H4 (cell line): ENCODE data around the gene RANBP3L. TPM values are rescaled to one million over a fixed set of nuclear protein-coding genes. Genes with fewer than 3 reads are reported as not detected.

Source experiments
- DNase-seq: peaks from one replicate; pipeline ENCODE4 v3.0.0-alpha.2; 2015; ENCODE audit warnings: low spot score
- total RNA-seq: library from RNA; depleted of rRNA; stranded (reverse); fragments of >200 nt; shearing (Covaris generic); gene quantifications from 2 replicates; pipeline ENCODE4 v1.2.3, GENCODE V29; 2014

The RANBP3L gene
- total RNA-seq, 1 experiment from 2014 or later: 1.6 TPM

GRCh38 chr5:36243653-36244052 is 58.0 kb downstream of the RANBP3L start:
- no peak for DNase-seq

DNA sequence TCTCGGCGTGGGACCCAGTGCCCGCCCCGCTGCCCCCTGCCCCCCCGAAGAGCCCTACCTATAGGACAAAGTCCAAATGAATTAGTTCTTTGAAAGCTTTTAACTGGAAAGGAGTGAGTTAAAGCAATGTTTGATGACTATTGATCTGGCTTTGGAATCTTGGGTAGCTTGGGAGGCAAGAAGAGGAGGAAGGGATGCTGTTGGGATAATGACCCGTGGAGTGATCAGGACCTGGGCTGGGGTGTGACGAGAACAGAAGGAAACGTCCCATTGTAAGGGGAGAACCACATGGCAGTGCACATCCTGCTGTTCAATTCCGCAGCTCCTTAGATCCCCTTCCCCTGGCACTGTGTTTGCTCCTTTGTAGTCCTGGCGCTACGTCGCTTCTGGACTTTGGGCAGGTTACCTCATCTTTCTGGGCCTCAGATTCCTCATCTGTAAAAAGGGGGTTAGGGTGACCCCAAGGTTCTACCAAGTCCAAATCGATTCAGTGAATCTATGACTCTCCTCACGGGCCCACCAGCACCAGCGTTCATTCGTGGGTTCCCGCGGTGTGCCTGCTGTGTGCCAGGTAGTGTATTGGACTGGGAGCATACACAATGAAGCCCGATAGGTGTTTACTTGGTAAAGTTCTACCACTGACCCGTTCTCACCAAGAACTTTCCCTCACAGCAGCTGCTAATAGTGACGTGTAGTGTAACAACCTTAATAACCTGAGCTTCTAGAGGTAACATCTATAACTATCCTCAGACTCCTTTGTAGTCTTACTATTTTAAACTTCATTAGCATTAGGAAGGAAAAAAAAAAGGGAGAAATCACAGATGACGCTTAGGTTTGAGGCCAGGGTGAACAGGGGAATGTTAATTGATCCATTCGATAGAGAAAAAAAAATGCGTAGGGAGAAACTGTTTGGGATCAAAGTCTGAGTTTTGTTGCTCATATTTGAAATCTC is 58.9 kb downstream of the RANBP3L start:
- no peak for DNase-seq

DNA sequence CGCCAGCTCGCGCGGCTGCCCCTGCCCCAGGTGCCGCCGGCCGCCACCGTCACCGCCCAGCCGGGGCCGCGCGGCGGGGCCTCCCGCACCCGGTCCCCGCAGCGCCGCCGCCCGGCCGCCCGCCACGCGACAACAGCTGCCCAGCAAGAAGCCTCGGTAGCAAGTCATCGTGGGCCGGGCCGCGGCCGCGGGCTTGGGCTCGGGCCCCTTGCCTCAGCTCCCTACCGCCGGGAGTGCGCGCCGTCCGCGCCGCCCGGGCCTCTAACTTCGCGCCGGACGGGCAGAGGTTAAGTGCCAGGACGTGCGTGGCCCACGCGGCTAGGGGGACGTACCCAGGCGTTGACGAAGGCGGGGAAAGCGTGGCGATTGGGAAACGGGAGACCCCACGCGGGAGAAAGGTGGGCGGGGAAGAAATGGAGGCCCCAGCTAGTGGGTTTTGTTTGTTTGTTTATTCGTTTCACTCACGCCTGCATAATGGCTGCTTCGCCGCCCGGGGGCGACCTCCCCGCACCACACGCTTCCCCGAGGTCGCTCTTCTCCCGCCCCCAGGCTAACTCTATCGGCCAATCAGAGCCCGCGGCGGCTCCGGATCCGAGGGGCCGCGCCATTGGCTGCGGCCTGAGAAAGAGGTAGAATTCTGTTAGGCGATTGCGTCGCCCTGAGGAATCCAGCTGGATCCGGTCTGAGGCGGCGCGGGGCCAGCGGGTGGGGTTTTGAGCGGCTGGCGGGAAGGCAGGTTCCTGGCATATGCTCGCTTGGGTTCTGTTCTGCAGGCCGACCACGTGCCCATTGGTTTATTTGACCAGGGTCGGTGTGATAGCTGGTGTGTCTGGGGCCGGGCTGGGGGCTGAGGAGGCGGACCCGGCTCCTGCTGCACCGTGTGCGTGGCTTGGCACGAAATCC is 59.8 kb downstream of the RANBP3L start, which contains the start of gene NADK2:
Gene NADK2, minus strand, starts transcription at position 295 of the 903 bp plus-strand sequence. Its CDS starts 127 bp downstream, at position 168.
- peak; percentile 96 for DNase-seq

DNA sequence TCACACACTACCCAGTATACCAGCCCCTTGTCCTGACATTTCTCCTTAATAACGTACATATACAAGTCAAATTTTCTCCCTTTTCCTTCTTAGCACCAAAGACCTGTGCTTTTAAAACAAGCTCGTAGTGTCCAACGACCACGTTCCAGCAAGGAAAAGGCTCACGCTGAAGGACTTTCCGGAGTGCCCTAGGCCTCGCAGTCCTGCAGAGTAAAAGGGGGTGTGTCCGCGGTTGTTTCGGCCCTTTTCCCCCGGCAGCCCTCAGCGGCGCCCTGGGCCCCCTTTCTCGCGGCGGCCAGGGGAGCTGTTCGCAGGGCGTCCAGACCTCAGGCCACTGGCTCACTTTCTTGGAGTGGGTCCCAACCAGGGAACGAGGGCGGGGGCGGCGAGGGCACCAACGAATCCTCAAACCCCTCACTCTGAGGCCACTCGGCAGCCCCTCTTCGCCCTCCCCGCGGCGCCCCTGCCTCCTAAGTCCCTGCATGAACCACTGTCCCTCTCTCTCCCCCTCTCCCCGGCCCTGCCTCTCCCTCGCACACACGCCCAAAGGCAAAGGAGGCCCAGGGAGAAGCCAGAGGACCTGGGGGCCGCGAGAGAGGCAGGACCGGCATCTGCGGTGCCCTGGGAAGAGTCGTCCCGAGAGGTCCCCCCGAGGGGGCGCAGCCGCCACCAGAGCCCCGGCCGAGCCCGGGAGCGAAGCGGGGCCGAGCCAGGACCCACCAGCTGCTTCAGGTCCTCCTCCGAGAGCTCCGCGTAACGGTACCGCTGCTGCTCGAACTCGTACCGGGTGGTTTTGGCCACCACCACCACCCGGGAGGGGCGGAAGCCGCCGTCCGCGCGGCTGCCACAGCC is 60.7 kb downstream of the RANBP3L start:
- DNase-seq: peak; percentile 48

DNA sequence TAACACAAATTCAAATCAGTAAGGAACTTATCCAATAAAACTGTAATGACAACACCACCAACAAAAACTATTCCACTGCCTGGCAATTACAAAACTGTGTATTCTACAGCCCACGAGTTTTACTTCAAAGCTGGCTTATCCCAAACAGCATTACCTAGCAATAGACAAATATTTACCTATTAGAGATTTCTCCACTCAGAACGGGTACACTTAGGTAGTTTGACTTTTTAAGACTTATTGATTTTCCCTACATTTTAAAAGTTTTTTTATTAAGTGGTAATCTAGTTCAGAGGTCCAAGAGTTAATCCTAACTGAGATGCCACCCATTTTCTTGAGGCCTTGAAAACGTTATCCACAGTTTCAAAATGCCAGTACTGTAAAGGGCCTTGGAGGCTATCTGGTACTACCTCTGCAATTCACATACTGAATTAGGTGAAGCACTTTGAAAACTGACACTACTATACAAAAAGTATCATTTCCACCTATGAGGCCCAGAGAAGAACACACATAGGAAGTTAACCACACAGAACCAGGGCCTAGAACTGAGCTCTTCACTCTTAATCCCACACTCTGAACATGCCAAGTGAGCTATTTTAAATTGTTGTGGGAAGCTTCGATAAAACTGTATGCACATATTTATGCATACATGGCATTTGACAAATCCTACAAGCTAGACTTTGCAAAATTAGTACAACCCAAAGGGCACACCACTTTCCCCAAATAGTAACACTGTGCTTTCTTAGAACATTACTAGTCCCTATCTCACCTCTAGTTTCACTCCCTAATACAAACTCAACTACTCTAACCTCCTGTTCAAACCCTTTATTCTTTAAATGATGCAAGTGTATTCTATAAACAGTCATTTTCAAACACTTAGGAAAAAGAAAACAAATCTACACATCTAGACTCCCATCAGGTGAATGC is 62.1 kb downstream of the RANBP3L start:
- no peak for DNase-seq

DNA sequence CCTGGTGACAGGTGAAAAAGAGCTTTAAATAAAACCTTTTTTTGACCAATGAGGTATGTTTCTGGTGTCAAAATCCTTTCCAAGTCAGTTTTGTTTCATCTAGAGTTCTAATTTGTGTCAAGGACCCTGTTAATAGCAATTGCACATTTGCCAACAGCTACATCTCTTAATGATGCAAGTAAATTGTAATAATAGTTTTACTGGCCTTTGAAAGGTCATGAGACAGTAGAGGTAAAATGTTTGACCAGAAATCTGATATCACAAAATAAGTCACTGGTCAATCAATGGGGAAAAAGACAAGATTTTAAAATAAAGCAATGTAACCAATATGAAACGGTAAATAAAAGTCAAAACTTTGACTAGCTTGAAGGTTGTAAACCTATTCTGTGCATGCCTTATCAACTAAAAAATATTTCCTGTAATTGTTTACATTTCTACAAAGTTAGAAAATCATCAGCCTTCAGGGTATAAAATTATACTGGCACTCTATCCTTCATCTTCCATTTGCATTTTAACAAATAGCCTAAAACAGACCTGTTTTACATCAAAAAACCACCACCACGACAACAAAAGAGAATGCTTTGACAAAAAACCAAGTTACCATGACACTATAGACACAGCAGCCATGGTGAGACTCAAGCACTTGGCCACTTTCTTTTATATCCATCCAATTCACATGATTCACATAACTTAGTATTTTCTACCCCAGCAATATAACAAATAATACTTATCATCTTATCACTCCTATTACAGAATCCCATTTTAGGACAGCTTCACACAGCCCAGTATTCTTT is 63.0 kb downstream of the RANBP3L start:
- DNase-seq: no peak

DNA sequence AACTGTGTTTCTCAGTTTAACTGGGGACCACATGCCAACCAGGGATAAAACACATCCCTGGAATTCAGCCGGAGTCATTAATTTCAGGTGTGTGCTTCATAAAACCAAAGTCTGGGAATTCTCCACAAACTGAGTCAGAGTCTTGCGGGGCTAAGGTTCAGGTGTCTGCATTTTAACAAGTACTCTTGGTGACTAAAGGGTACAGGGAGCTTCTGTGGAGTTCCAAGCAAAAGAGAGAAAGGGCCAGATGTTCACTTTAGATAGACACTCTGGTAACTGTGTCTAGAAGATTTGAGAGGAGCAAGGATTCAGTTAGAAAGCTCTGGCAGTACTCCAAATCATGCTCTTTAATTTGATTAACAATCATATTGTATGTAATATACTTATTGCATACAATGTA is 64.0 kb downstream of the RANBP3L start:
- DNase-seq: no peak

DNA sequence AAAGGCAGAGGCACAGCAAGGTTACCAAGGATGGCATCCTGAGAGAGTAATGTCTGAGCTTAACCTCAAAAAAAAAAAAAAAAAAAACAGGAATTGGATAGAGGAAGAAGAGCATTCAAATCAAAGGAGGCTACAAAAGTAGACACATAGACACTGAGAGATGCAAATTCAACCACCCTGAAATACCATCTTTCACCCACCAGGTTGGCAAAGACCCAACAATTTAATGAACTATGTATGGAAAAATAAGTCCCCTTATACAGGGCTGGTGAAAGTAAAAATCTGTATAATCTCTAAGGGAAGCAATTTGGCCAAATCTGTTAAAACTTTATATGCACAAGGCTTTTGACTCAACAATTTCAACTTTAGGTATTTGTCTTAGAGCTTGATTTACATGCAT is 64.9 kb downstream of the RANBP3L start:
- no peak for DNase-seq

DNA sequence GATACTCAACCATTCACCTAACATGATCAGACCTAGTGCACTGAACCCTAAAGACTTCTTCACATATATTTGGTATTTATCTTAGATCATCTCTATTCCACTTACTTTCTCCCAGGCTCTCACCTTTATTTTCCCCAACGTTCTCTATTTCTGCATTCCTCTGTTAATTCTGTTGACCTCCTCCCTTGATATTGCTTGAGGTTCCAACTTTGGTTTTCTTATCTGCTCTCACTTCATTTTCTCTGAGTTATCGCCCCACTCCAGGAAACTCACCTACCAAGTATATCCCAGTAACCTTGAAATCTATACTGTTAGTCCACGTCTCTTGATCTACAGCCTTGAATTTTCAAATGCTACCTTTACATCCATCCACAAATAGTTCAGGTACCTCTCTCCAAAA is 69.2 kb downstream of the RANBP3L start:
- DNase-seq: no peak

DNA sequence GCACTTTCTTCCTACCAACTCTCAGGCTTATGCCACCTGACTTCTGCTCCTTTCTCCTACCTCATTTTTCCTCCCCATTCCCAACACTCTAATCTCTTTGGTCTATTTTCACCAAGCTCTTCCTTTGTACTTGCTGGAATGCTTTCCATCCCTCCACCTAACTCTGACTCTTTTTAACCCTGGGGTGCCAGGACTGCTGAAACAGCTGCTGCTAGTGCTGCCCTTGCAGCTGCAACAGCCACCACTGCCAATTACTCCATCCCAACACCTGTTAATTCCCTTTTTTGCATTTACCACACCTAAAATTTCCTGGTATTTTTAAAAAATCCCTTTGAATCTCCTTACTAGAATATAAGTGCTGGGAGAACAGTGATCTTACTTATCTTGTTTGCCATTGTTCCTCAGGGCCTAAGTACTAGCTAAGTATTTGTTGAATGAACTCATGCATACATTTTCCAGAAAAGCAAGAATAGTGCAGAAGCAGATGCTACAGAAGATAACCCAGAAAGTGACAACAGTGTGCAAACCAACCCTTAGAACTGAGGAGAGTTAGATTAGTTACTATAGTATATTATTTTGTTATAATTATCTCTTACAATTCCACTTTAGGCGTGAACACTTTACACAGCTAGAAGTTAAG is 71.4 kb downstream of the RANBP3L start:
- DNase-seq: no peak

DNA sequence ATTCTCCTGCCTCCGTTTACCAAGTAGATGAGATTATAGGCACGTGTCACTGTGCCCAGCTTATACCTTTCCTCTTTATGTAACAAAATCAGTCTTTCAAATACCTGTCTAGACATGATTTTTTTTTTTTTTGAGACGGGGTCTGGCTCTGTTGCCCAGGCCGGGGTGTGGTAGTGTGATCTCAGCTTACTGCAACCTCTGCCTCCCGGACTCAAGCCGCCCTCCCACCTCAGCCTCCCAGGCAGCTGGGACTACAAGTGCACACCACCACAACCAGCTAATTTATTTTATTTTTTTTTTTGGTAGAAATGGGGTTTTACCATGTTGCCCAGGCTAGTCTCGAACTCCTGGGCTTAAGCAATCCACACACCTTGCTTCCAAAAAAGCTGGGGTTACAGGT is 73.2 kb downstream of the RANBP3L start:
- DNase-seq: no peak

GRCh38 chr5:36227046-36227445 is 74.7 kb downstream of the RANBP3L start:
- no peak for DNase-seq

GRCh38 chr5:36222620-36223019 is 79.1 kb downstream of the RANBP3L start:
- no peak for DNase-seq

DNA sequence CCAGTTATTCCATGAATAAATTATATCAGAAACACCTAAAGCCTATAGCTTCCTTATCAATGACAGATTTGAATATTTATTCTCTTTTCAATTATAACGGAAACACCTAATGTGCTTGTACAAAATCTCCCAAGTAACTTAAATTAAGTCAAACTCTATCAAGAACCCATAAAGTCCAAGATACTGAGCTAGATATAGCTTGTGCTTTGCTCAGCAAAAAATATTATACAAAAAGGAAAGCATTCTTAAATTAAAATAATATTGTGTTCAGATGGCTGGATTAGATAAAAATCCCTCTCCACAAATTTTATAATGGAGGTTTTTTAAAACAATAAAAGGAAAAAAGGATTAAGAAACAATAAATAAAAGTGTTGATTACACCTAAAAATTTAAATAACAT is 83.7 kb downstream of the RANBP3L start:
- no peak for DNase-seq

GRCh38 chr5:36217567-36217966 is 84.1 kb downstream of the RANBP3L start:
- no peak for DNase-seq

DNA sequence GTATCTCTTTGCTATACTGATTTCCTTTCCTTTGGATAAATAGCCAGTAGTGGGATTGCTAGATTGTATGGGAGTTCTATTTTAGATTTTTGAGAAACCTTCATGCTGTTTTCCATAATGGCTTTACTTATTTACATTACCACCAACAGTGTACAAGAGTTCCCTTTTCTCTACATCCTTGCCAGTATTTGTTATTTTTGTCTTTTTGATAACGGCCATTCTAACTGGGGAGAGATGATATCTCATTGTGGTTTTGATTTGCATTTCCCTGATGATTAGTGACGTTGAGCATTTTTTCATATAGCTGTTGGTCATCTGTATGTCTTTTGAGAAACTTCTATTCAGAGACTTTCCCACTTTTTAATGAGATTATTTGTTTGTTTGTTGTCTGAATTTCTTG is 85.8 kb downstream of the RANBP3L start:
- no peak for DNase-seq

GRCh38 chr5:36214436-36214835 is 87.3 kb downstream of the RANBP3L start:
- DNase-seq: no peak

DNA sequence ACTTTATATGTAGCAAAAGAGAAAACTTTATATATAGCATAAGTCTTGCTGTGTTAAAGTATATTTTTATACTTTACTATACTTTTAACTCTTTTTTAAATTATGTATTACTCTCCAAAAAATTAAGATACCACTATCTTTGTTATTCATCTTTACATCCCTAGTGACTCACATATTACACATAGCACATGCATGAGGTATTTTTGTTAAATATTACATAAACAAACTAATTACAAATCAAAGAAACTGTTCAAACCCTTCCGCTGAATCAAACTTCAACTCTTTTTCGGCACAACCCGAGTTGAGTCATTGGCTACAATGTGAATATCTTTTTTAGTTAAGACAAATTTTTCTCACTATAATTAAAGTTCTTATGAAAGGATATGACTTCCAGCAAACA is 92.0 kb downstream of the RANBP3L start:
- no peak for DNase-seq

DNA sequence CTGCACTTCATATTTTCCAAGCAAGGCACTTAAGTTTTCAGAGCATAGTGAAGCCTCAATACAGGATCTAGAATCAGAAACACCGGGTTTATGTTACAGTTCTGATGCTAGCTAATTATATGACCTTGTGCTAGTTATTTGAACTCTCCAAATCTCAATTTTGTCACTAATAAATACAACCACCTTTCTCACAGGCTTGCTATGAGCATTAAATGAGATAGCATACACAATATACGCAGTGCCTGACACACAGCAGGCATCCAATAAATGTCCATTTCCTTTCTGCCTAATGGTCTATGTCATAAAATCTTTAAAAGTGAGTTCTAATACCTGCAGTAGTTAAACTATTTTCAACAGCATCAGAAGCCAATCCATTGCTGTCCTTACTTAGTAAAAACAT is 92.9 kb downstream of the RANBP3L start:
- DNase-seq: no peak
